Activated naive CD8-positive, alpha-beta T cell treated with anti-CD3 and anti-CD28 coated beads, Interleukin-2, amount 10 ng/mL, durations not matched to agents 7 days and 5 days (primary cell): ENCODE measurements around the gene ANXA8. TPM values are rescaled to one million over a fixed set of nuclear protein-coding genes. Genes with fewer than 3 reads are reported as not detected.
"Not testable (repeated sequence)": the region's sequence is repeated elsewhere in the genome, so short reads cannot be mapped to it uniquely, and the experiment has no call there.

Source experiments
- ATAC-seq: fragments of 150-1000 bp; cut with Tn5 transposase; one replicate; pipeline ENCODE4 v1.10.0; 2021; ENCODE audit warnings: low read depth, moderate library complexity
- POLR2A ChIA-PET: fragments of 350-600 bp; sonication (Branson Sonifier 250); formaldehyde crosslinking; loops from one replicate; lab custom pipeline; 2021; ENCODE audit warnings: antibody characterized with exemption; lab: Charles Lee
- DNase-seq: peaks from one replicate; pipeline ENCODE4 v3.0.0; 2021
- H3K27ac Mint-ChIP-seq: one replicate; pipeline ENCODE4 v1.8.0; 2022; ENCODE audit warnings: mild to moderate bottlenecking, mixed read lengths
- H3K27me3 Mint-ChIP-seq: one replicate; pipeline ENCODE4 v1.8.0; 2022; ENCODE audit warnings: mild to moderate bottlenecking, moderate library complexity, mixed read lengths
- H3K36me3 Mint-ChIP-seq: one replicate; pipeline ENCODE4 v1.8.0; 2021; ENCODE audit warnings: mild to moderate bottlenecking, mixed read lengths
- H3K4me1 Mint-ChIP-seq: one replicate; pipeline ENCODE4 v1.8.0; 2021; ENCODE audit warnings: mixed read lengths
- H3K4me3 Mint-ChIP-seq: one replicate; pipeline ENCODE4 v1.8.0; 2022; ENCODE audit warnings: mild to moderate bottlenecking, moderate library complexity, mixed read lengths
- H3K9me3 Mint-ChIP-seq: one replicate; pipeline ENCODE4 v1.8.0; 2021; ENCODE audit warnings: mixed read lengths
- total RNA-seq, 2 experiments: library from RNA; stranded (reverse); gene quantifications; one replicate each; pipeline ENCODE4 v1.2.3, GENCODE V29; 2021

Gene ANXA8
- total RNA-seq, 2 experiments from 2014 or later = 0.19 TPM; not detected in 1

DNA sequence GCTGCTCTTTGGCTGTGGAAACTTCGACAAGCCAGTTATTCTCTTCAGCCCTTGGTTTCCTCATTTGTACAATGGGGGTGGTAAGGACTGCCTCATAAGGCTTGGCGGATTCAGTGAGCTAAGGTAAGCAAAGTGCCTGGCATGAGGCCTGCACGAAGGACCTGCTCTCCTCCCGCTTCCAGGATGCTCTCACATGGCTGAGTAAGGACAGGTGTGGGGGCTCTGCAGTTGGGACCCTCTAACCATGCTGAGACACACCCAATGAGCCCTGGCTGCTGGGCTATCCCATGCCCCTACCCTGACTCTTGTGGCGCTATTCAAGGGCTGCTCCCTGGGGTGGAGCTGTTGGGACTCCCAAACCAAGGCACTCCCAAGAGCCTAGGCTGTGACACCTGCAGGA is 8.8 kb downstream of the ANXA8 start:
- H3K9me3 Mint-ChIP-seq = not testable (repeated sequence)

DNA sequence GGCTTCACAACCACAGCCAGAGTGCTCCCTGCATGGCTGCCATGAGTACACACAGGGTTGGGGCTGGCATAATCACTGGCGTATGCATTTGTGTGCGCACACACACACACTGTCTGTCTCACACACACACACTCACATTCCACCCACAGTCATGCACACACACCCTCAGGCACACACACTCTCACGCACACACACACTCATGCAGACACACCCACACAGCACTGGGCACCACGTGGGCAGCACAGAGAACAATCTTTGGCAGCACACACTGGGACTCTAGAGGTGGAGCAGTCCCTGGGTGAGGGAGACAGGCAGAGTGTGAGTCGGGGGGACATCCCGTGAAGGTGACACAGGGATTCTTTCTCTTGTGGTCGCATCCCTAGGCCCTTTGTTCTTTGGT is 10.4 kb downstream of the ANXA8 start:
- H3K4me1 Mint-ChIP-seq, H3K27ac Mint-ChIP-seq, H3K27me3 Mint-ChIP-seq, H3K9me3 Mint-ChIP-seq, ATAC-seq, DNase-seq, H3K36me3 Mint-ChIP-seq, H3K4me3 Mint-ChIP-seq, POLR2A ChIA-PET: not testable (repeated sequence)

More for the DNA sequence above, 8.8 kb downstream of the ANXA8 start:
- POLR2A ChIA-PET, DNase-seq, H3K36me3 Mint-ChIP-seq, ATAC-seq, H3K27me3 Mint-ChIP-seq, H3K4me3 Mint-ChIP-seq, H3K27ac Mint-ChIP-seq, H3K4me1 Mint-ChIP-seq: not testable (repeated sequence)

DNA sequence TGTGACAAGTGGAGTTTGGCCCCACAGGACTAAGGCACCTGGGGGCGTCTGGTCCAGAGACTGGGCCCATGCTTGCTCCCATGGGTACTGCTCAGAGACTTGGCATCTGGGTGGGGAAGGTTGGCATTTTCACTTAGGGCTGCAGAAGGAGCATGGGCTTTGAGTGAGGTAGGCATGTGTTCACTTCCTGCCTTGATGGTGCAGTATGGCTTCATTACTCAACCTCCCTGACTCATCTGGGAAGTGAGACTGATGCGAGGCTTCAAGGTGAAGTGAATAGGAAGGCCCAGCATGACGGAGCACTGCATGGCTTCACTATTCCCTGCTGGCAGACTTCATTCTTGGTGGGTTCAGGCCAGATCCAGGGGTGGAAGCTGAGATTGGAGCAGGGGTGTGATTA is 11.3 kb downstream of the ANXA8 start:
- H3K27ac Mint-ChIP-seq, H3K9me3 Mint-ChIP-seq, ATAC-seq, H3K4me3 Mint-ChIP-seq, DNase-seq, H3K27me3 Mint-ChIP-seq, H3K36me3 Mint-ChIP-seq, POLR2A ChIA-PET, H3K4me1 Mint-ChIP-seq: not testable (repeated sequence)

DNA sequence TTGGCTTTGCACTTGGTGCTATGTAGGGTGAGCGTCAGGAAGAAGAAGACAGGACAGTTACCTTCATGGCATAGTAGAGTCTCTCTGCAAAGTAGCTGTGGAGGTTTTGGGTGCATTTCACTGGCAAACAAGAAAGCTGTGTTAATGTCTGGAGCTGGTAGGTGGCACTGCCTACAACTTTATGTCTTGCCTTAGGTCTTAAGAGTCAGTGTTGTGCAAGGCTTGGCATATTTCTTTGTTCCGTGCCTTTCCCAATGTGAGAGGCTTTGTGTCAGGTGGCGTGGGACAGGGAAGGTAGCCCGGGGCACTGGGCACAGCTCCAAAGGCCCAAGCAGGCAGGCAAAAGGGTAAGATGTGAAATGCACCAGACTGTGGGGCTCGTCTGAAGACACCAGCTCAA is 11.8 kb downstream of the ANXA8 start:
- H3K4me3 Mint-ChIP-seq, H3K9me3 Mint-ChIP-seq, H3K4me1 Mint-ChIP-seq, H3K36me3 Mint-ChIP-seq, DNase-seq, POLR2A ChIA-PET, ATAC-seq, H3K27me3 Mint-ChIP-seq, H3K27ac Mint-ChIP-seq: not testable (repeated sequence)

DNA sequence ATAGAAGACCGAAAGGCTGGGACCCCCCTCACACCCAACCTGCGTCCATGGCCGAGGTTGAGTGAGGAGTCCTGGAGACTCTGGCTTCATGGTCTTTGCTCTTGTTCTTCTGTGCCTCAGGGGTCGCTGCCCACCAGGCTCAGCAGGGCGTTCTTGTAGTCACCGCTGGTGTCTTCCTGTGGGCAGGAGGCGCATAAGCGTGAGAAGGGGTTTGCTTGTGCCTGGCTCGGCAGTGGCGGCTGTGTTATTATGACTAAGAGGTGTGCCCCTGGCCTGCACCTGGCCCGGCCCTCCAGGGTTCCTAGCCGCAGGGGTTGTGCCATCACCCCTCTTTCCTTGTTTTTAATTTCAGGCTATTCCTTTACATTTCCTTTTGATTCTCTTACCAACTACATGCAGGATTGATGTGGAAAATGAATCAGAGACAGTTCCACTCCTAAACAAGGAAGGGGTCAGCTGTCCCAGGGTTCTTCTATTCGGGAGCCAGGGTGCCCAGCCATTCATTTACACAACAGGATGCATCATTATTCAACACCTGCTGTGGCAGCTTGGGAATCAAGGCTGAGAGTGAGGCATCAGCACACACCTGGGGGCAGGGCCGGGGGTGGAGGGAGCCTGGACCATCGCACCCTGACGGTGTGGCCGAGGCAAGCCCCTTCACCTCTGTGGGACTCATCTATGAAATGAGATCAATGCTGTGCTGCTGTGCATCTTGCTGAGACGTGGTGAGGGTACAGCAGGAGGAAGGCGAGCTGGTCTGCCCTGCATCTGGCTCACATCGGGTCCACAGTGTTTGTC is 15.0 kb downstream of the ANXA8 start:
- POLR2A ChIA-PET, ATAC-seq, H3K27me3 Mint-ChIP-seq, H3K27ac Mint-ChIP-seq, H3K36me3 Mint-ChIP-seq, H3K9me3 Mint-ChIP-seq, H3K4me1 Mint-ChIP-seq, DNase-seq, H3K4me3 Mint-ChIP-seq: not testable (repeated sequence)

DNA sequence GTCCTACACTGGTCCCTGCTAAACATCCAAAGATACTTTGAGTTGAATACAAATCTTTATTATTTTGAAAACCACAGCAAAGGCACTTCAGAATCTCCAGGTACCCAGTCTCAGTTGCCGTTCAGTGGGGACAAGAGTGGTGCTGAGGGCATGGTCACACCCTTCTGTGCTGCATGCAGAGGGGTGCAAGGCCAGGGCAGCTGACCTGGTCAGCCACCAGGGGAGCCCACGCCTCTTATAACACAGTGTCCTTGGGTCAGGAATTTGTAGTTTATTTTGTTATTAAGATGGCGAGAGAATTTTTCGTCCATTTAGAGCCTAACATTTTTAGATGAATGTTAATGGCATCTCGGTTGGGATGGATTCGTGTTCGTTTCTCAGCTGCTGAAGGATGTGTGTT is 16.0 kb downstream of the ANXA8 start:
- H3K9me3 Mint-ChIP-seq, H3K4me1 Mint-ChIP-seq, DNase-seq, H3K4me3 Mint-ChIP-seq, ATAC-seq, H3K27me3 Mint-ChIP-seq, POLR2A ChIA-PET, H3K27ac Mint-ChIP-seq, H3K36me3 Mint-ChIP-seq: not testable (repeated sequence)

DNA sequence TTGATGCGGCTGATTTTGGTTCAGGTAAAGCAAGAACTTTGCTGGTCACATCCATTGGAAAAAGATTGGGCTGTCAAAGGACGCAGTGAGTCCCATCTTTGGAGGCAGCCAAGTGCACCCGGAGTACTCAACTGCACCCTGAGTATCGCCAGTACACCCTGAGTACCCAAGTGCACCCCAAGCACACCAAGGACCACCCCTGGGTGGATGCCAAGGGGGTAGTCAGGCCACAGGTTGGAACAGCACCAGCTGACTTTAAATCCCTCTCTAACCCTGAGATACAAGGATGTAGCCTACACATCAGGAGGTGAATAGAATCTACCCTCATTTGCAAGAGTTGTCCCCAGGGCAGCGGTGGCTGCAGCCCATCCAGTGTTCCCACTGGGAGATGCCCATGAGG is 16.5 kb downstream of the ANXA8 start:
- H3K36me3 Mint-ChIP-seq, H3K9me3 Mint-ChIP-seq, H3K27me3 Mint-ChIP-seq, H3K4me3 Mint-ChIP-seq, H3K4me1 Mint-ChIP-seq, POLR2A ChIA-PET, DNase-seq, H3K27ac Mint-ChIP-seq, ATAC-seq: not testable (repeated sequence)

DNA sequence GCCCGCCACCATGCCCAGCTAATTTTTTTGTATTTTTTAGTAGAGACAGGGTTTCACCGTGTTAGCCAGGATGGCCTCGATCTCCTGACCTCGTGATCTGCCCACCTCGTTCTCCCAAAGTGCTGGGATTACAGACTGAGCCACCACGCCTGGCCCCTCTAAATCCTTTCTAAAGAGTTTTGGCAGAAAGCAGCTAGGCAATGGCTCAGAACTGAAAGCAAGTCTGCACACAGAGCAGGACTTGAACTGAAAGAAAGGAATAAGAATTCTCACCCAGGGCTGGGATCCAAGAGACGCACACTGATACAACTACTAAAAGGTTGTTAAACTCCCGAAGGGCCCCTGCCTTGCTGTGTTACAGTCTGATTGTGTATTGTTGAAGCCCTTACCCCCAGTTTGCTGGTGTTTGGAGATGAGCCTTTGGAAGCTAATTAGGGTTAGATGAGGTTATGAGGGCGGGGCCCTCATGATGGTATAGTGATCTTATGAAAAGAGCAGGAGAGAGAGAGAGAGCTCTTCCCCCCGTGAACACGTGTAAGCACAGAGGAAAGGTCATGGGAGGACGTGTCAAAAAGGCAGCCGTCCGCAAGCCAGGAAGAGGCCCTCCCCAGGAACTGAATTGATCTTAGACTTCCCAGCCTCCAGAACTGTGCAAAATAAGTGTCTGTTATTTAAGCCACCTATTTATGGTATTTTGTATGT is 18.5 kb downstream of the ANXA8 start:
- H3K36me3 Mint-ChIP-seq, H3K4me1 Mint-ChIP-seq, POLR2A ChIA-PET, ATAC-seq, H3K27ac Mint-ChIP-seq, H3K4me3 Mint-ChIP-seq, DNase-seq, H3K27me3 Mint-ChIP-seq, H3K9me3 Mint-ChIP-seq: not testable (repeated sequence)

DNA sequence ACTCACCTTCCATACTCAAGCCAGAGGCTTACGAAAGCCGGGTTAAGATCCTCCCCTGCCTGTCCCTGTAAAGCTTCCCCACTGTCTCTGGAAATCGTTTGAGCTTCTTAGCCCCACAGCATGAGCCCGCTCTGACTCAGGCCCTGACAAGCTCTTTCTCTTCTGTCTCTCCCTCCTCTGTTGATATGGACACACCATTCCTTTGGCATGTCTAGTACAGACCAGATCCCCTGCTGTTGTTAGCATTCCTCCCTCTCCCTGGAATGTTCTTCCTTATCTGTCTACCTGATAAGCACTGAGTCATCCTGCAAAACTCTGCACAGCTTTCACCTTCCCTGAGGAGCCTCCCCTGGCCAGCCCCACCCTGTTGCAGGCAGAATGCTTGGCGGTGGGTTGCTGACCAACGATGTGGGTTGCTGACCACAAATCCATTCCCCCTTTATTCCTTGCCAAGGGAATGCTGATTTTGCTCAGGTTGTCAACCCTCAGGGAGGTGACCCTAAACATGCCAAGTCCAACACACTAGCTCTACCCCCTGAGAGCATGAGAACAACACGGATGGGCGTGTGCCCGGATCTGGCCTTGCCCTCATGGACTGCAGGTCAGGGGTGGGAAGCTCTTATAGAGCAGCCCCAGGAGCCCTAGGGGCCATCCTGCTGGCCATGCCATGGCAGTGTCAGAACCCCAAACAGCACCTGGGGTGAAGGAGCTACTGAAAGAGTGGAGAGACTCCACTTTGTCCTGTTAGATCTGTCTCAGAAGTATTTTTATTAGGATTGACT is 21.1 kb downstream of the ANXA8 start:
- POLR2A ChIA-PET, H3K4me3 Mint-ChIP-seq, H3K9me3 Mint-ChIP-seq, ATAC-seq, H3K4me1 Mint-ChIP-seq, H3K36me3 Mint-ChIP-seq, H3K27ac Mint-ChIP-seq, DNase-seq: not testable (repeated sequence)
- H3K27me3 Mint-ChIP-seq = peaks cover 12% of the 10 kb centered on the region

DNA sequence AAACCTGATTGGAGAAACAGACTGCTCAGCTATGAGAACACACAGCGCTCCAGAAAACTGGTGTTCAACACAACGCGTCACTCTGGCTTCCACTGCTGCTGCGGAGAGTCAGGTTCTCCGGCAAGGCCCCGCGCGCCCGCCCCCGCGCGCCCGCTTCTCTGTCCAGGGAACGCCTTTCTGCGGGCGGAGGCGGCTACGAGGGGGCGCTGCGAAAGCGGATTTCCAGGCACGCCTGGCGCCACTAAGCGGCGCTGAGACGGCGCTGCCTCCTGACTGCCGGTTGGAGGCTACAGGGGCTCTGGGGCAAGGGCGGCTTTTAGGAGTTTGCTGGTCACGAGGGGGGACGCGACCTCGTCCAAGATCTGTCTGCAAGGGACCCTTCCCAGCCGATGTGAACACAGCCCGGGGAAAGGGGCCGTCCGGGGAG is 22.6 kb downstream of the ANXA8 start:
- H3K36me3 Mint-ChIP-seq, H3K9me3 Mint-ChIP-seq, POLR2A ChIA-PET, H3K27ac Mint-ChIP-seq, H3K4me3 Mint-ChIP-seq, H3K4me1 Mint-ChIP-seq, DNase-seq: not testable (repeated sequence)
- peaks cover 15% of the 10 kb centered on the region for H3K27me3 Mint-ChIP-seq
- peak; percentile 74 for ATAC-seq

DNA sequence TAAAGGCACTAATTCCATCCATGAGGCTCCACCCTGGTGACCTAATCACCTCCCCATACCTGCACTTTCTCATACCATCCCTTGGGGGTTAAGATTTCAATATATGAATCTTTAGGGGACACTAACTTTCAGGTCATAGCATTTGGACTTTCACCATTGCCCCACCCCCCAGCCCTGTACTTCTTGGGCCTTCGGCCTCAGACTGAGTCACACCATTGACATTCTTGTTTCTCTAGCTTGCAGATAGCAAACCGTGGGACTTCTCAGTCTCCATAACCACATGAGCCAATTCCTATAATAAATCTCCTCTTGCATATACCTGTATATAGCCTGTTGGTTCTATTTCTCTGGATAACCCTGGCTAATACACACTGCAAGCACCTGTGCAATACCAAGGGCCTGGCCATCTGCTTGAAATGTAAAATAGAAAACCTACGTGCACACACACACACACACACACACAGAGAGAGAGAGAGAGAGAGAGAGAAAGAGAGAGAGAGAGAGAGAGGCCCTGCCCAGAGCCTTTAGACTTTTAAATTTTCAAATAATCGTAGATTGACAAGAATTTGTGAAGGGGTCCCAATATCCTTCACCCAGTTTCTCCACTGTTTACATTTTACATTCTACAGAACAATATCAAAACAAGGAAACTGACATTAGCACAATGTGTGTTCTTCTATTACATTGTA is 25.3 kb downstream of the ANXA8 start:
- H3K4me1 Mint-ChIP-seq = no peaks in the 10 kb centered on the region
- H3K36me3 Mint-ChIP-seq = no peaks in the 10 kb centered on the region
- H3K27me3 Mint-ChIP-seq = peaks cover 21% of the 10 kb centered on the region
- POLR2A ChIA-PET = no interaction called here
- DNase-seq (no peak), ATAC-seq (no peak)
- no peak overlapping the region for H3K27ac Mint-ChIP-seq
- H3K4me3 Mint-ChIP-seq = no peak overlapping the region
- no peaks in the 10 kb centered on the region for H3K9me3 Mint-ChIP-seq

DNA sequence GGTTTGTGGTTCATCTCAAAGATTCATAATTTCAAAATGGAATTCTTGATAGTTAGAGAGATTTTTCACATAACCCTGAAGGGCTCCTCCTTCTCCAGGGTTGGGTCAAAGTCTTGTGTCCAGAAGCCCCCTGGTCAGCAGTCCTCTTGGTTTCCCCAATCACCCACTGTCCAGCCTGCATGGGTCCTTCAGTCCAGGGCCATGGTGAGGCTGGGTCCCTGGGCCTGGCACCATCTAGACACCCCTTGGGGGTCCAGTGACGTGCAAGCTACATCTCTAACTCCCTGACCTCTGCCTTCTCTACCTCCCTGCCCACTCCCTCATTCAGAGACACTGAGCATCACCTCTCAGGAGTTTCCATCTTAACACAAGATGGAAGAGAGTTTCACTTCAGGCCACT is 26.1 kb downstream of the ANXA8 start:
- Mint-ChIP-seq H3K27ac (no peak overlapping the region), H3K36me3 (no peaks in the 10 kb centered on the region), H3K4me1 (no peaks in the 10 kb centered on the region)

DNA sequence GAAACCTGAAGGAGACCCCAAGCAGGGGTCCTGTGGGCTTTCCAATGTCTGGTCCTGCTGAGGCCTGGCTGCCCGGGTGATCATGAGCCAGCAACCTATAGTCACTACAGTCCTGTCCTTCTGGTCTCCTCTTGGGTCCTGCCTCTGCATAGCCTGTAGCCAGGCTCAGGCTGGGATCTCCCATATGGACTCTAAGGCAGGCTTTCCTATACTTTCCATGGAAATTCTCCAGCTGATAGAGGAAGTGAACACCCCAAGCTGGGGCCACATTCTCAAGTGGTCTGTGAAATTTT is 26.4 kb downstream of the ANXA8 start:
- no peak for ATAC-seq
- H3K27ac Mint-ChIP-seq = no peak overlapping the region
- H3K4me1 Mint-ChIP-seq = no peaks in the 10 kb centered on the region
- peaks cover 21% of the 10 kb centered on the region for H3K27me3 Mint-ChIP-seq
- H3K4me3 Mint-ChIP-seq = no peak overlapping the region
- POLR2A ChIA-PET = no interaction called here
- H3K9me3 Mint-ChIP-seq = no peaks in the 10 kb centered on the region
- no peaks in the 10 kb centered on the region for H3K36me3 Mint-ChIP-seq
- no peak for DNase-seq

More for the DNA sequence above, 26.1 kb downstream of the ANXA8 start:
- DNase-seq = no peak
- ATAC-seq = no peak
- no peaks in the 10 kb centered on the region for H3K9me3 Mint-ChIP-seq
- peaks cover 21% of the 10 kb centered on the region for H3K27me3 Mint-ChIP-seq
- POLR2A ChIA-PET = no interaction called here
- no peak overlapping the region for H3K4me3 Mint-ChIP-seq
